SK-N-SH treated with all-trans-retinoic acid at 6 μM for 48 hours (cell line): ENCODE measurements around the gene AZU1.

Experiments
- ATAC-seq: fragments of 200-7000 bp; cut with Tn5 transposase; 3 replicates; pipeline ENCODE4 v1.9.1; 2020; ENCODE audit warnings: mild to moderate bottlenecking, moderate library complexity
- ARNTL ChIP-seq: fragments of 450-650 bp; formaldehyde crosslinking; IDR thresholded peaks from 2 replicates; pipeline ENCODE4 v1.5.0; 2020; ENCODE audit warnings: low read depth, mild to moderate bottlenecking, moderate library complexity, borderline replicate concordance
- BACH2 ChIP-seq: fragments of 250-450 bp; sonication (Bioruptor Pico); IDR thresholded peaks from 2 replicates; pipeline ENCODE4 v1.9.0; 2021; ENCODE audit warnings: mild to moderate bottlenecking, borderline replicate concordance
- CREB5 ChIP-seq: fragments of 250-450 bp; sonication (Bioruptor Pico); IDR thresholded peaks from 2 replicates; pipeline ENCODE4 v1.5.1; 2020; ENCODE audit warnings: low read depth, mild to moderate bottlenecking, moderate library complexity
- CSDC2 ChIP-seq: fragments of 250-450 bp; sonication (Bioruptor Pico); IDR thresholded peaks from 2 replicates; pipeline ENCODE4 v1.5.0; 2020; ENCODE audit warnings: mild to moderate bottlenecking, moderate library complexity
- CSRNP3 ChIP-seq: fragments of 250-450 bp; sonication (Bioruptor Pico); IDR thresholded peaks from 2 replicates; pipeline ENCODE4 v1.5.1; 2021; ENCODE audit warnings: mild to moderate bottlenecking, moderate library complexity
- GLIS3 ChIP-seq: fragments of 250-450 bp; sonication (Bioruptor Pico); IDR thresholded peaks from 2 replicates; pipeline ENCODE4 v1.5.0; 2020; ENCODE audit warnings: mild to moderate bottlenecking, moderate library complexity
- ISL1 ChIP-seq: fragments of 250-450 bp; sonication (Bioruptor Pico); IDR thresholded peaks from 2 replicates; pipeline ENCODE4 v2.1.2; 2022; ENCODE audit warnings: mild to moderate bottlenecking, moderate library complexity
- OSR1 ChIP-seq: fragments of 250-450 bp; sonication (Bioruptor Pico); IDR thresholded peaks from 2 replicates; pipeline ENCODE4 v1.8.0; 2022; ENCODE audit warnings: moderate library complexity, mild to moderate bottlenecking, inconsistent platforms
- PATZ1 ChIP-seq: fragments of 250-450 bp; sonication (Bioruptor Pico); IDR thresholded peaks from 2 replicates; pipeline ENCODE4 v1.8.0; 2020; ENCODE audit warnings: mild to moderate bottlenecking, moderate library complexity, borderline replicate concordance
- PPARA ChIP-seq: fragments of 250-450 bp; sonication (Bioruptor Pico); IDR thresholded peaks from 2 replicates; pipeline ENCODE4 v1.5.0; 2020; ENCODE audit warnings: mild to moderate bottlenecking, borderline replicate concordance
- RARB ChIP-seq: fragments of 250-450 bp; sonication (Bioruptor Pico); IDR thresholded peaks from 2 replicates; pipeline ENCODE4 v1.8.0; 2021; ENCODE audit warnings: mild to moderate bottlenecking, moderate library complexity
- SNAI2 ChIP-seq: fragments of 250-450 bp; sonication (Bioruptor Pico); IDR thresholded peaks from 2 replicates; pipeline ENCODE4 v1.5.0; 2020; ENCODE audit warnings: mild to moderate bottlenecking, moderate library complexity
- TCF4 ChIP-seq: fragments of 250-450 bp; sonication (Bioruptor Pico); IDR thresholded peaks from 2 replicates; pipeline ENCODE4 v1.8.0; 2021; ENCODE audit warnings: mild to moderate bottlenecking, moderate library complexity, borderline replicate concordance
- TOX ChIP-seq: fragments of 250-450 bp; sonication (Bioruptor Pico); IDR thresholded peaks from 2 replicates; pipeline ENCODE4 v1.8.0; 2021; ENCODE audit warnings: mild to moderate bottlenecking, moderate library complexity, borderline replicate concordance
- TSHZ2 ChIP-seq: fragments of 250-450 bp; sonication (Bioruptor Pico); IDR thresholded peaks from 2 replicates; pipeline ENCODE4 v1.5.0; 2020; ENCODE audit warnings: mild to moderate bottlenecking, moderate library complexity
- ZFP30 ChIP-seq: fragments of 450-650 bp; formaldehyde crosslinking; IDR thresholded peaks from 2 replicates; pipeline ENCODE4 v1.5.0; 2022; ENCODE audit warnings: mild to moderate bottlenecking, moderate library complexity
- ZNF565 ChIP-seq: fragments of 450-650 bp; formaldehyde crosslinking; conservative IDR thresholded peaks from 2 replicates; pipeline ENCODE4 v1.5.0; 2020; ENCODE audit warnings: low read depth, mild to moderate bottlenecking, moderate library complexity
- ZNF70 ChIP-seq: fragments of 450-650 bp; formaldehyde crosslinking; IDR thresholded peaks from 2 replicates; pipeline ENCODE4 v1.5.0; 2020; ENCODE audit warnings: mild to moderate bottlenecking, moderate library complexity

The AZU1 gene

GRCh38 chr19:827314-827709, 325 bp upstream of the AZU1 start:
- no peak for ATAC-seq
- TF ChIP-seq SNAI2 (CRISPR knock-in tag) (no peak), PPARA (CRISPR knock-in tag) (no peak), CREB5 (CRISPR knock-in tag) (no peak)

GRCh38 chr19:829129-829758, 1.6 kb downstream of the AZU1 start:
- no peak for TF ChIP-seq TSHZ2
- no peak for TF ChIP-seq SNAI2 (CRISPR knock-in tag)
- TF ChIP-seq CSRNP3 (CRISPR knock-in tag) = no peak
- TF ChIP-seq BACH2 (CRISPR knock-in tag) = no peak
- TF ChIP-seq ISL1 (CRISPR knock-in tag) = no peak
- TF ChIP-seq GLIS3 (CRISPR knock-in tag) = no peak
- TF ChIP-seq RARB (CRISPR knock-in tag) = no peak
- TF ChIP-seq CREB5 (CRISPR knock-in tag) = no peak
- no peak for TF ChIP-seq CSDC2
- no peak for TF ChIP-seq ZNF565 (CRISPR knock-in tag)
- ATAC-seq = no peak

GRCh38 chr19:831407-832369, 4.1 kb downstream of the AZU1 start:
- TF ChIP-seq OSR1 (CRISPR knock-in tag) (no peak), TOX (CRISPR knock-in tag) (no peak), CSRNP3 (CRISPR knock-in tag) (no peak), CSDC2 (no peak), ARNTL (CRISPR knock-in tag) (no peak), PATZ1 (CRISPR knock-in tag) (no peak), ISL1 (CRISPR knock-in tag) (no peak), TCF4 (CRISPR knock-in tag) (no peak), PPARA (CRISPR knock-in tag) (no peak), BACH2 (CRISPR knock-in tag) (no peak), ZNF70 (CRISPR knock-in tag) (no peak), CREB5 (CRISPR knock-in tag) (no peak), ZFP30 (no peak), TSHZ2 (no peak)
- no peak; the same call in 2 of the 3 replicates for ATAC-seq
